ENCODE data around the gene FOXRED2. TPM values are rescaled to one million over a fixed set of nuclear protein-coding genes. Genes with fewer than 3 reads are reported as not detected.
"Not testable (repeated sequence)": the region's sequence is repeated elsewhere in the genome, so short reads cannot be mapped to it uniquely, and the experiment has no call there.

FOXRED2 gene
- total RNA-seq, 2 donors from 2014 or later = 3.7 to 5.7 TPM

DNA sequence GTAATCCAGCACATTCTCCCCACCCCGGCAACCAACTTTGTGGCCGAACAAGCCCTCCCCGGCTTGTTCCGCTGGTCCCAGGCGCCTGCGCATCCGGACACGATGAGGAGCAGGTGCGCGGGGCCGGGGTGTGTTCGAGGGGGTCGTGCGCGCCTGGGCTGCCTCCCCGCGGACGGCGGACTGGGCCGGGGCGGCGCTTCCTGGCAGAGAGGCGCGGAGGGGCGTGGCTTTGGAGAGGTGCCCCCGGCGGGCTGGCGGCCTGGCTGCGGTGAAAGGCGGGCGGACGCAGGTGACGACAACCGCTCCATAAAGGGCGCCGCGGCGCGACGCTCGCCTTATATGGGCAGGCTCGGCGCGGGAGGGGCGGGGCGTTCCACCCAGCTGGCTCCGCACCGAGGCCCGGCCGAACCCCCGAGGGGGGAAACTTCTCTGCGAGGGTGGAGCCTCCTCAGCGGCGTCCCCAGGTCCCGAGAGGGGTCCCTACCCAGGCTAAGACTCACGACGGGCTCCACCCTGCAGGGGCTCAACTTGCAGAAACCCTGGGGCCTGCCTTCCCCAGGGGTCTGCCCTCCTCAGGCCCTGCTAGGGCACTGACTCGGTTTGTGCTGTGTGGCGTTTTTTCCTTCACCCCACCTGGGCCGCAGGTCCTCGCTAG is 51.8 kb downstream of the FOXRED2 start:
- no peaks in the 10 kb centered on the region for H3K36me3 ChIP-seq
- peak overlapping the region; percentile 89 to 95 for H3K27ac ChIP-seq
- TF ChIP-seq, protein P1, sequence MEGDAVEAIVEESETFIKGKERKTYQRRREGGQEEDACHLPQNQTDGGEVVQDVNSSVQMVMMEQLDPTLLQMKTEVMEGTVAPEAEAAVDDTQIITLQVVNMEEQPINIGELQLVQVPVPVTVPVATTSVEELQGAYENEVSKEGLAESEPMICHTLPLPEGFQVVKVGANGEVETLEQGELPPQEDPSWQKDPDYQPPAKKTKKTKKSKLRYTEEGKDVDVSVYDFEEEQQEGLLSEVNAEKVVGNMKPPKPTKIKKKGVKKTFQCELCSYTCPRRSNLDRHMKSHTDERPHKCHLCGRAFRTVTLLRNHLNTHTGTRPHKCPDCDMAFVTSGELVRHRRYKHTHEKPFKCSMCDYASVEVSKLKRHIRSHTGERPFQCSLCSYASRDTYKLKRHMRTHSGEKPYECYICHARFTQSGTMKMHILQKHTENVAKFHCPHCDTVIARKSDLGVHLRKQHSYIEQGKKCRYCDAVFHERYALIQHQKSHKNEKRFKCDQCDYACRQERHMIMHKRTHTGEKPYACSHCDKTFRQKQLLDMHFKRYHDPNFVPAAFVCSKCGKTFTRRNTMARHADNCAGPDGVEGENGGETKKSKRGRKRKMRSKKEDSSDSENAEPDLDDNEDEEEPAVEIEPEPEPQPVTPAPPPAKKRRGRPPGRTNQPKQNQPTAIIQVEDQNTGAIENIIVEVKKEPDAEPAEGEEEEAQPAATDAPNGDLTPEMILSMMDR (IDR thresholded peaks at IDR 0.05) = peak in 1 of 2 donors; percentile 28
- H3K4me1 ChIP-seq = peaks cover 0 to 69% of the 10 kb centered on the region in 2 donors
- DNase-seq (ENCODE audit: low spot score) = peak; percentile 92
- H3K9me3 ChIP-seq = no peaks in the 10 kb centered on the region
- H3K27me3 ChIP-seq = no peaks in the 10 kb centered on the region
- peak overlapping the region; percentile 29 to 56 for H3K4me3 ChIP-seq

DNA sequence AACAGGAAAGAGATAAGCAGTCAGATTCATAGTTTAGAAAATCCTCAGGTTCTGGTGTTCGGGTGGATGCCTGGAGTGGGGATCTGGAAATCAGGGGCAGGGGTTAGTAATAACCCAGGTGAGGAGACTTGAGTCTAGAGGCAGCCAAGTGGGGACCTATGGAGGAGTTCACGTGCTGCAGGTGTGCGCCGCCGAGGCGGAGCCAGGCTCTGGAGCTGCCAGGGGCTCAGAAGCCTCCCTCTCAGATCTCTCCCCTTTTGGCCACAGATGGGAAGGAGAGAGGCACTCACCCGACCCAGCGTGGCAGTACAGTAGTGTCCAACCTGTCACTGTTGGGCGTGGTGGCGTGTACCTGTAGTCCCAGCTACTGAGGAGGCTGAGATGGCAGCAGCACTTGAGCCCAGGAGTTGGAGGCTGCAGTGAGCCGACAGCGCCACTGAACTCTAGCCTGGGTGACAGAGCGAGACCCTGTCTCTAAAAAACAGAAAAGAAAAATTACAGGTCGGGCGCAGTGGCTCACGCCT is 52.9 kb downstream of the FOXRED2 start:
- Histone ChIP-seq H3K27ac (peak overlapping the region; percentile 89 to 95), H3K9me3 (no peaks in the 10 kb centered on the region), H3K36me3 (no peaks in the 10 kb centered on the region), H3K27me3 (no peaks in the 10 kb centered on the region), H3K4me1 (peaks cover 0 to 79% of the 10 kb centered on the region in 2 donors), H3K4me3 (no peak overlapping the region)
- TF ChIP-seq, protein P1 (IDR thresholded peaks at IDR 0.05) = no peak
- DNase-seq (ENCODE audit: low spot score) = no peak

DNA sequence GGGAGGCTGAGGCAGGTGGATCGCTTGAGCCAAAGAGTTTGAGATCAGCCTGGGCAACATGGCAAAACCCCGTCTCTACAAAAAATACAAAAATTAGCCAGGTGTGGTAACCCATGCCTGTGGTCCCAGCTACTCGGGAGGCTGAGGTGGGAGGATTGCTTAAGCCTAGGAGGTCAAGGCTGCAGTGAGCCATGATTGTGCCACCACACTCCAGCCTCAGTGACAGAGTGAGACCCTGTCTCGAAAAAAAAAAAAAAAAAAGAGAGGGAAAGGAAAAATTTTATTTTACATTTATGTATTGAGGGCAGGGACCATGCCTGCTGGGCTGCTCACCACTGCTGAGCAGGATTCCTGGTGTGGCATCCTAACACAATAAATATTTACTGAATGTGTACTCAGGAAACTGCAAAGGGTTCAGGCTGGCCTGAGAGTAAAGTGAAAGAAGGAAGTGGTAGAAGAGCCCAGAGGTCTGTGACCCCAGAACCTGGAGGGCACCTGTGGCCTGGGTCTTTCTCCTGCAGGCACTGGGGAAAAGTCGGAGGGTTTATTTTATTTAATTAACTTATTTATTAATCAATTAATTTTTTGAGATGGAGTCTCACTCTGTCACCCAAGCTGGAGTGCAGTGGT is 53.7 kb downstream of the FOXRED2 start:
- not testable (repeated sequence) for H3K27me3 ChIP-seq; H3K4me3 ChIP-seq; H3K36me3 ChIP-seq; DNase-seq (ENCODE audit: low spot score); H3K9me3 ChIP-seq
- Histone ChIP-seq H3K4me1 (peaks cover 0 to 78% of the 10 kb centered on the region in 2 donors), H3K27ac (peak overlapping the region; percentile 89 to 95)

DNA sequence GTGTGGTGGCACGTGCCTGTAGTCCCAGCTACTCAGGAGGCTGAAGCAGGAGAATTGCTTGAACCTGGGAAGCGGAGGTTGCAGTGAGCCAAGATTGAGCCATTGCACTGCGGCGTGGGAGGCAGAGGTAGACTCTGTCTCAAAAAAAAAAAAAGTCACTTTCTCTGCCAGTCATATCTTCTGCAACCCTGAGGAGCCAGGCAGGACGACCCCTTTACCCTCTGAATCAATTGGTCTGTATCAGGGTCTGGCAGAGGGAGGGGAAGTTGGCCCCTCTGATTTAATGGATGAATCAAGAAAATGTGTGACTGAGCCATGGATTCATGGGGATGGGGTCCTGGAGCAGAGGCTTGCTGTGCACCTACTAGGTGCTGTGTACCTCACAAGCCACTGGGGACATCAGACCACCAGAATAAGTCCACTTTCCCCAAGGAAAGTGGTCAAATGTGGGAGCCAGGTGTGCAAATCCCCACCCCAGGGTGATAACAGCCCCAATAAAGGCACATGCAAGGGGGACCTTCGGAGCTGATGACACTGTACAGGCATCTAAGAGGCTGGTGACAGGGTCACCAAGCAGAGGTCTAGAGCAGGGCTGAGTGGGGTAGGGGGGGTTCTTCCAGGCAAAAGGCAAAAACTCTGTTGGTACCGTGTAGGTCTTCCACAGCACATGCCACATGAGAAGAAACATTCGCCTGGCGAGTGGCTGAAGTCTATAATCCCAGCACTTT is 54.4 kb downstream of the FOXRED2 start:
- no peaks in the 10 kb centered on the region for H3K9me3 ChIP-seq
- H3K36me3 ChIP-seq = no peaks in the 10 kb centered on the region
- no peaks in the 10 kb centered on the region for H3K27me3 ChIP-seq
- H3K27ac ChIP-seq = peak overlapping the region; percentile 89 to 95
- no peak for DNase-seq (ENCODE audit: low spot score)
- TF ChIP-seq, protein P1 (IDR thresholded peaks at IDR 0.05) = no peak
- H3K4me3 ChIP-seq = no peak overlapping the region
- peaks cover 0 to 71% of the 10 kb centered on the region in 2 donors for H3K4me1 ChIP-seq

DNA sequence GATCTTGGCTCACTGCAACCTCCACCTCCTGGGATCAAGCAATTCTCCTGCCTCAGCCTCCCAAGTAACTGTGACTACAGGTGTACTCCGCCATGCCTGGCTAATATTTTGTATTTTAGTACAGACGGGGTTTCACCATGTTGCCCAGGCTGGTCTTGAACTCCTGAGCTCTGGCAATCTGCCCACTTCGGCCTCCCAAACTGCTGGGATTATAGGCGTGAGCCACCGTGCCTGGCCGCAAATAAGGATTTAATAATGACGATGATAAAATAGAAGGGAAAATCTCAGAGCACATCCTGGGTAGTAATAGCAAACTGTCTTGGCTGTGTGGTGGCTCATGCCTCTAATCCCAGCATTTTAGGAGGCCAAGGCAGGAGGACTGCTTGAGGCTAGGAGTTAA is 55.9 kb downstream of the FOXRED2 start:
- Histone ChIP-seq H3K27ac (peak overlapping the region; percentile 89 to 95), H3K4me1 (peaks cover 0 to 67% of the 10 kb centered on the region in 2 donors)
- H3K9me3 ChIP-seq; H3K4me3 ChIP-seq; H3K27me3 ChIP-seq; H3K36me3 ChIP-seq; DNase-seq (ENCODE audit: low spot score): not testable (repeated sequence)

DNA sequence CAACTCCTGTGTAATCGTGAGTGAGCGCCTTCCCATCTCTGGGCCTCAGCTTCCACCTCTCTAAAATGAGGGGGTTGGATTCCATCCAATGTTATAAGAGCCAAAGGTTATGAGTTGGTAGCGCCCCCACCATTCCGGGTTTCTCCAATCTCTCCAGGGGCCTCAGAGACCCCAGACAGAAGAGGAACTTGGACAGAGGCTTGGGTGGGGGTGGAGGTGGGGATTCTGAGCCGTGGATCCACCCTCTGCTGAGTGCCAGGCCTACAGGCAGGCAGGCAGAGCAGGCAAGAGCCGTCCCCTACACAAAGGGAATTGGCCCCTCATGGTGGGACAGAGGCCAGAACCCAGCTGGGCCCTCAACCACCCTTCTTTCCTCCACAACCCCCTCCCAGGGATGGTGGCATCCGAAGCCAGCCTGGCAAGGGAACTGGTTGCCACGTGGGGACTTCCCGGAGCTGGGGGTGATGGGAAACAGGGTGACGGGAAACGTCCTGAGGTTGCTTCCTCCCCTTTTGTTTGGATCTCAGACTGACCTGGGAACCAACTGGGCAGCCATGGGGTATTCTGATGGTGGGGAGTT is 57.2 kb downstream of the FOXRED2 start:
- Histone ChIP-seq H3K9me3 (no peaks in the 10 kb centered on the region), H3K36me3 (no peaks in the 10 kb centered on the region), H3K4me1 (peaks cover 0 to 65% of the 10 kb centered on the region in 2 donors), H3K27me3 (no peaks in the 10 kb centered on the region), H3K4me3 (no peak overlapping the region), H3K27ac (peak overlapping the region; percentile 41 to 89)
- TF ChIP-seq, protein P1 (IDR thresholded peaks at IDR 0.05) = no peak
- DNase-seq (ENCODE audit: low spot score) = no peak
